Neural cell (in vitro differentiated cells): ENCODE measurements around the gene ATP8B4.

Source experiments
- CTCF ChIP-seq: fragments of 450-650 bp; IDR thresholded peaks from 2 replicates; pipeline ENCODE4 v1.5.1; 2014; ENCODE audit warnings: antibody characterized with exemption, mild to moderate bottlenecking, moderate library complexity; ENCODE audit not compliant: poor library complexity, severe bottlenecking
- EZH2 ChIP-seq: fragments of 200-600, 300-800 bp; shearing (Covaris generic), sonication (generic); IDR thresholded peaks from 2 replicates; pipeline ENCODE4 v1.6.1; 2014; ENCODE audit warnings: antibody characterized with exemption, low read length, borderline replicate concordance, mild to moderate bottlenecking; ENCODE audit not compliant: insufficient read depth, poor library complexity, severe bottlenecking
- RAD21 ChIP-seq: fragments of 450-650 bp; conservative IDR thresholded peaks from 2 replicates; pipeline ENCODE4 v1.6.1; 2014; ENCODE audit warnings: antibody characterized with exemption, mild to moderate bottlenecking, moderate library complexity

- TF ChIP-seq CTCF = no peak
- no peak for TF ChIP-seq RAD21
- no peak for TF ChIP-seq EZH2
Observed at GRCh38 chr15:49926740-49927139, 192.3 kb downstream of the ATP8B4 start.
